HG02571 (cell line): ENCODE results near the gene PLA2G1B.

ENCODE experiments used
- ATAC-seq: cut with Tn5 transposase; IDR thresholded peaks from one replicate; pipeline ENCODE4 v1.9.1; 2021; ENCODE audit warnings: mild to moderate bottlenecking, moderate library complexity; ENCODE audit not compliant: unreplicated experiment

PLA2G1B gene

GRCh38 chr12:120327593-120327992 is at the start of gene PLA2G1B:
Gene PLA2G1B, minus strand, starts transcription at chr12:120327779. Its CDS starts 26 bp downstream, at chr12:120327753.
- no peak for ATAC-seq

- no peak for ATAC-seq
Observed at GRCh38 chr12:120376934-120377572, 49.5 kb upstream of the PLA2G1B start.

GRCh38 chr12:120376416-120376815 is 48.8 kb upstream of the PLA2G1B start:
- ATAC-seq = no peak

GRCh38 chr12:120376009-120376408 is 48.4 kb upstream of the PLA2G1B start:
- no peak for ATAC-seq

GRCh38 chr12:120373683-120374082 is 46.1 kb upstream of the PLA2G1B start:
- ATAC-seq = no peak

GRCh38 chr12:120370343-120371243 is 43.0 kb upstream of the PLA2G1B start:
- no peak for ATAC-seq

- ATAC-seq = no peak
Observed at GRCh38 chr12:120369603-120370342, 42.2 kb upstream of the PLA2G1B start.

GRCh38 chr12:120368789-120369602 is 41.4 kb upstream of the PLA2G1B start, which contains the start of gene MSI1:
Gene MSI1, minus strand, starts transcription at chr12:120369164. Its CDS starts 73 bp downstream, at chr12:120369091.
- ATAC-seq = no peak

GRCh38 chr12:120367924-120368788 is 40.6 kb upstream of the PLA2G1B start:
- ATAC-seq = no peak

GRCh38 chr12:120367233-120367923 is 39.8 kb upstream of the PLA2G1B start:
- ATAC-seq = no peak

- no peak for ATAC-seq
Observed at GRCh38 chr12:120366845-120367232, 39.3 kb upstream of the PLA2G1B start.

- ATAC-seq = no peak
Observed at GRCh38 chr12:120366341-120366705, 38.7 kb upstream of the PLA2G1B start.

- no peak for ATAC-seq
Observed at GRCh38 chr12:120365675-120366340, 38.2 kb upstream of the PLA2G1B start.

- no peak for ATAC-seq
Observed at GRCh38 chr12:120364487-120364886, 36.9 kb upstream of the PLA2G1B start.

- no peak for ATAC-seq
Observed at GRCh38 chr12:120363274-120363855, 35.8 kb upstream of the PLA2G1B start.

GRCh38 chr12:120362516-120363273 is 35.1 kb upstream of the PLA2G1B start:
- no peak for ATAC-seq

GRCh38 chr12:120361506-120362208 is 34.1 kb upstream of the PLA2G1B start:
- ATAC-seq = no peak
